Kidney glomerular epithelial cell (primary cell): Measurements from ENCODE around the gene ZFP57.

Experiments
- DNase-seq: peaks from one replicate; lab custom pipeline; 2025; lab: John Stamatoyannopoulos, UW

Gene ZFP57

DNA sequence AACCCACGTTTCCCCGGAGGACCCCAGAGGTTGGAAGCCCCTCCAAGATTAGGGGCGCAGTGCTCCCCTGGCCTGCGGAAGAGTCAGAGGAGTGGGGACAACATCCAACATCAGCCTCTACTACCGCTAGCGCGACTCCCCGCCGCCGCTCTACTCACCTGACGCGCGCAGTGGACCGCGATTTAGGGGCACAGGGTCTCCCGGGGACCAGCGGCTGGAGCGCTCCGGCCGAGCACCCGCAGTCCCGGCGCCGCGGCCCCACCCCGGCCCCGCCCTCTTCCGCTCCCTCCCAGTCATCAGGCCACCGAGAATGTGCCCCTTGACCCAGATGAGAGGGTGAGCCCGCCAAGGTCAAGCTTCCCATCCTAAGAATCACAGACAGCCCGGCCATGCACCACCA, at the start of gene ZFP57:
TSS of gene ZFP57 (minus strand) at position 249 of the 400 bp plus-strand sequence. CDS start 4,149 bp downstream, outside the sequence.
- no peak for DNase-seq

GRCh38 chr6:29730575-29731126, 49.7 kb upstream of the ZFP57 start:
- no peak for DNase-seq

GRCh38 chr6:29729774-29730328, 48.9 kb upstream of the ZFP57 start:
- no peak for DNase-seq

DNA sequence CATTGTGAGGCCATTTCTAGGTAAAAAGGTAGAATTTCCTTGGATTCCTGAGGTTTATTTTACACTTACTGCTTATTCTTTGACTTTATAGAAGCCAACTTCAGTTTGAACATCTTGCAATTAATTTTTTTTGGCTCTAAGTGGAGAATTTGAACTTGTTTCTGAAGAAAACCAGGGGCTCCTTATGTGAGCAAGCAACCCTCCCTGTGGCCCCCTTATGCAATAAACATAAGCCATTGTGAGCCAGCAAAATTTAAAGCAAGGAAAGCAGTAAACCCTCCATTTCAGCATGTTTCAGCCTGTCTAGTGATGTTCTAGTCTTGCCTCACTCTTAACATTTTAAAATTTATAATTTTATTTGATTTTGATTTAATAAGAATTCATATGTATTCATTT, 47.9 kb upstream of the ZFP57 start:
- DNase-seq, result no peak

DNA sequence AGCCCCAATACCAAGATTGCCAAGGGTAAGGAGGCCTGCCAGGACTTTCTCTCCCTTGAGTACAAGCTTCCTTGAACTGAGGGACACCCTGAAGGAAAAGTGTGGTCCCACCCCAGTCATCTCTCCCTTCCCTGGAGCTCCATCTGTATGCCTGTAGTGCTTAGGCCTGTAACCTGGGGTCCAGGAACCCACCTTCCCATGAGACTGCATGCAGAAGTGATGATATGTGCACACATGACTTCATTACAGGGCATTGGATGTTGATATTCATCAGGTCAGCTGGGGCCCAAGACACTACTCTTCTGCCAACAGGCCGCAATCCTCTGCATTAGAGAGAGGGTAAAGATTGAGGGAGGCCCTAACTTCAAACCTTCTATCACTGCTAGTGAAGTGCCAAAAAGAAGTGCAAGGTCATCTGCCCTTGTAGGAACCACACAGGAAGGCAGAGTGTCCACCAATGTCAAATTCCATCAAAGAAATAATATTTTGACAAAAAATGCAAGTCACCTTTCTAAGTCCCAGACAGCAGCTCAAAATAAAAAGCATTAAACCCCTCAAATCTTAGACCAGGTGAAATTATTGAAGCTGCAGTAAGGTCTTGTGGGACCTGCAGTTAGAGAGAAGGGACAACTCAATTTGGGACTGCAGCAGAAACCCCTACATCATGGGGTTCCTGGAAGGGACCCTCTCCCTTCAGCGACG, 47.4 kb upstream of the ZFP57 start:
- DNase-seq, result no peak

- DNase-seq, result no peak
These were observed 46.7 kb upstream of the ZFP57 start for GRCh38 chr6:29727637-29728036.

GRCh38 chr6:29726571-29727194, 45.7 kb upstream of the ZFP57 start:
- DNase-seq, result no peak

DNA sequence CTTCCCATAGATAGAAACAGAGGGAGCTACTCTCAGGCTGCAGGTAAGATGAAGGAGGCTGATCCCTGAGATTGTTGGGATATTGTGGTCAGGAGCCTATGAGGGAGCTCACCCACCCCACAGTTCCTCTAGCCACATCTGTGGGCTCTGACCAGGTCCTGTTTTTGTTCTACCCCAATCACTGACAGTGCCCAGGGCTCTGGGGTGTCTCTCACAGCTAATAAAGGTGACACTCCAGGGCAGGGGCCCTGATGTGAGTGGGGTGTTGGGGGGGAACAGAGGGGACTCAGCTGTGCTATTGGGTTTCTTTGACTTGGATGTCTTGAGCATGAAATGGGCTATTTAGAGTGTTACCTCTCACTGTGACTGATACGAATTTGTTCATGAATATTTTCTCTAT, 45.0 kb upstream of the ZFP57 start:
- no peak for DNase-seq

DNA sequence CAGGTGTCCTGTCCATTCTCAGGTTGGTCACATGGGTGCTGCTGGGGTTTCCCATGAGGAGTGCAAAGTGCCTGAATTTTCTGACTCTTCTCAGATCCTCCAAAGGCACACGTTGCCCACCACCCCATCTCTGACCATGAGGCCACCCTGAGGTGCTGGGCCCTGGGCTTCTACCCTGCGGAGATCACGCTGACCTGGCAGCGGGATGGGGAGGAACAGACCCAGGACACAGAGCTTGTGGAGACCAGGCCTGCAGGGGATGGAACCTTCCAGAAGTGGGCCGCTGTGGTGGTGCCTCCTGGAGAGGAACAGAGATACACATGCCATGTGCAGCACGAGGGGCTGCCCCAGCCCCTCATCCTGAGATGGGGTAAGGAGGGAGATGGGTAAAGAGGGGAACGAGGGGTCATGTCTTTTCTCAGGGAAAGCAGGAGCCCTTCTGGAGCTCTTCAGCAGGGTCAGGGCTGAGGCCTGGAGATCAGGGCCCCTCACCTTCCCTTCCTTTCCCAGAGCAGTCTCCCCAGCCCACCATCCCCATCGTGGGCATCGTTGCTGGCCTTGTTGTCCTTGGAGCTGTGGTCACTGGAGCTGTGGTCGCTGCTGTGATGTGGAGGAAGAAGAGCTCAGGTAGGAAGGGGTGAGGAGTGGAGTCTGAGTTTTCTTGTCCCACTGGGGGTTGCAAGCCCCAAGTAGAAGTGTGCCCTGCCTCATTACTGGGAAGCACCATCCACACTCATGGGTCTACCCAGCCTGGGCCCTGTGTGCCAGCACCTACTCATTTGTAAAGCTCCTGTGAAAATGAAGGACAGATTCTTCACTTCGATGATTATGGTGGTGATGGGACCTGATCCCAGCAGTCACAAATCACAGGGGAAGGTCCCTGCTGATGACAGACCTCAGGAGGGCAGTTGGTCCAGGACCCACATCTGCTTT, 44.3 kb upstream of the ZFP57 start:
- DNase-seq, result no peak

DNA sequence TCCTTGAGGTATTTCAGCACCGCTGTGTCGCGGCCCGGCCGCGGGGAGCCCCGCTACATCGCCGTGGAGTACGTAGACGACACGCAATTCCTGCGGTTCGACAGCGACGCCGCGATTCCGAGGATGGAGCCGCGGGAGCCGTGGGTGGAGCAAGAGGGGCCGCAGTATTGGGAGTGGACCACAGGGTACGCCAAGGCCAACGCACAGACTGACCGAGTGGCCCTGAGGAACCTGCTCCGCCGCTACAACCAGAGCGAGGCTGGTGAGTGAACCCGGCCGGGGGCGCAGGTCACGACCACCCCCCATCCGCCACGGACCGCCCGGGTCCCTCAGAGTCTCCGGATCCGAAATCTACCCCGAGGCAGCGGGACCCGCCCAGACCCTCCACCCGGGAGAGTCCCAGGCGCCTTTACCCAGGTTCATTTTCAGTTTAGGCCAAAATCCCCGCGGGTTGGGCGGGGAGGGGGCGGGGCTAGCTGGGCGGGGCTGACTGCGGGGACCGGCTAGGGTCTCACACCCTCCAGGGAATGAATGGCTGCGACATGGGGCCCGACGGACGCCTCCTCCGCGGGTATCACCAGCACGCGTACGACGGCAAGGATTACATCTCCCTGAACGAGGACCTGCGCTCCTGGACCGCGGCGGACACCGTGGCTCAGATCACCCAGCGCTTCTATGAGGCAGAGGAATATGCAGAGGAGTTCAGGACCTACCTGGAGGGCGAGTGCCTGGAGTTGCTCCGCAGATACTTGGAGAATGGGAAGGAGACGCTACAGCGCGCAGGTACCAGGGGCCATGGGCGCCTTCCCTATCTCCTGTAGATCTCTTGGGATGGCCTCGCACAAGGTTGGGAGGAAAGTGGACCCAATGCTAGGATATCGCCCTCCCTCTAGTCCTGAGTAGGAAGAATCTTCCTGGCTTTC, 43.0 kb upstream of the ZFP57 start:
- no peak for DNase-seq

- peak; percentile 81 for DNase-seq
These were observed 42.3 kb upstream of the ZFP57 start, which contains the start of gene HLA-F for GRCh38 chr6:29723262-29723665. Gene HLA-F (plus strand): TSS chr6:29723434. CDS start chr6:29723464, 30 bp downstream.

- DNase-seq, result no peak
These were observed 39.9 kb upstream of the ZFP57 start for GRCh38 chr6:29720863-29721262.

GRCh38 chr6:29710281-29710941, 29.5 kb upstream of the ZFP57 start:
- DNase-seq, result no peak

- no peak for DNase-seq
These were observed 28.2 kb upstream of the ZFP57 start for GRCh38 chr6:29709188-29709587.

GRCh38 chr6:29708432-29709179, 27.7 kb upstream of the ZFP57 start:
- no peak for DNase-seq

DNA sequence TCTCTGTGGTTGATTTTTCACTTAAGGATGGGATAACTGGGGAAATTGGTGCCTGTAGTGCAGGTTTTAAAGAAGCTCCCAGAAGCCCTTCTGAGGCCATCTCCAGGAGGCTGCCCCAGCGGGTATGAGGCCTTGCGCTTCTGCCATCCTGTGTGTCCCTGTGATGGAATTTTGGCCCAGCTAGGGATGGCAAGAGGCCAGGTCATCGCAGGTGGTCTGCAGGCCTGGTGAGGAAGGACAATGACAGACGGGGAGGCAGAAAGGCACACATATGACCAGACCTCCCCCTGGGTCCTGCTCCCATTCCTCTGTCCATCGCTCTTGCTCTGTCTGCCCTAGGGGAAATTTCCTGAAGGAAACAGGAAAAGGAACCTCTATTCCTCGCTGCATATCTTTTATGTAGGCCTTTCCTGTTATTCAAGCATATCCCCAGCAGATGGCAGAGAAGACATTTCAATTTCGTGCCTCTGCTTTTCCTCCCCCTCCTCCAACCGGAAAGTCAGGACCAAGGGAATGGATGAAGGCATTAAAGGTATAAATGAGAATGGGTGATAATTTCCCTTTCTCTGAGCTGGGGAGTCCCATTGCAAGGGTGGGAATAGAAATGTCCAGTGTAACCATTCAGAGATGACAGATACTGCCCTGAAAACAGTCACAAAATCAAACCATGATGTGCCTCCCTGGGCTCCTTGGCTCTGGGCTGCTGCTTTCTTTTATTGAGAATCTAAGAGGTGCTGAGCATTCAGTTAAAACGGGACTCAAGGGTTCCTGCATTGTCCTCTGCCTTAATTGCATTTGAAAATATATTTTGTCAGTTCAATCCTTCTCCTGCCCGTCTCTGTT, 24.7 kb upstream of the ZFP57 start:
- peak; percentile 66 for DNase-seq

DNA sequence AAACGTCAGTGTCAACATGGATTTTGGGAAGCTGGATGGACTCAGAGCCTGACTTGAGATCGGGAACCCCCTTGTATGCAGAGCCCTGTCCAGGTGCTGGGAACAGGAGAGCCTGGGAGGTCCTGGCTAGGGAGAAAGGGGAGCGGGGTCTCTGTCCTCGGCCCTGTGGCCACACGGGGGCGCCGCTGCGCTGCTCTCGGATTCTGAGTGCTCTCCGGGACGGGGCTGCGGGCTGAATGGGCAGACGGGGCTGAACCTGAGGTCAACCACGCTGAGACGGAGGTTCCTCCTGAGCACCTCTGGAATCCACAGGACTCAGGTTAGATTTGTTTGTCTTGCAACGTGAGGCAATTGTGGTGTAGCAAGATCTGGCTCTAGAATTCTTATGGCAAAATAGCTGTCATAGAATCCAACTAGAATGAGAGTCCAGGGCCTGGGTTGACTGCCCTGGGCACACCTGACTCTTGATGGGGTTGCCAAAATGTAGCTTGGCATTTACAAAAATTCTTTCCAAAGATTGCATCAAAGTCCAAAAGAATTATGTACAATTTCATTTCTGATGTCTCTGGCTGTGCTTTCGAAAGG, 21.7 kb upstream of the ZFP57 start:
- DNase-seq, result peak; percentile 7
